Common myeloid progenitor, CD34-positive (primary cell): ENCODE measurements around the gene POFUT1.
"Not testable (repeated sequence)": the region's sequence is repeated elsewhere in the genome, so short reads cannot be mapped to it uniquely, and the experiment has no call there.

Experiments used
- CTCF ChIA-PET: fragments of 350-600 bp; sonication (Branson Sonifier 250); formaldehyde crosslinking; loops from one replicate; lab custom pipeline; 2021; ENCODE audit warnings: antibody characterized with exemption; lab: Charles Lee
- POLR2A ChIA-PET: fragments of 350-600 bp; sonication (Branson Sonifier 250); formaldehyde crosslinking; loops from one replicate; lab custom pipeline; 2021; ENCODE audit warnings: antibody characterized with exemption; lab: Charles Lee
- DNase-seq, 3 donors: peaks; one replicate each; pipeline versions ENCODE4 v3.0.0 to v3.0.0-alpha.2; 2013
- H3K27ac ChIP-seq, 2 experiments: 1 replicate in 1 of 2; 2 replicates in 1 of 2; pipeline ENCODE4 v1.7.0; 2013; ENCODE audit warnings: inconsistent platforms in 2 of 2, low read length in 2 of 2, mild to moderate bottlenecking in 2 of 2, low read depth in 1 of 2, moderate library complexity in 1 of 2; ENCODE audit not compliant: severe bottlenecking in 2 of 2, insufficient read depth in 1 of 2, poor library complexity in 1 of 2
- H3K27me3 ChIP-seq, 5 experiments: replicated peaks in 2 of 5; 1 replicate in 3 of 5; 2 replicates in 2 of 5; pipeline versions ENCODE4 v1.6.1 to v1.7.0; 2013; ENCODE audit warnings: low read length in 4 of 5, mild to moderate bottlenecking in 2 of 5, moderate library complexity in 2 of 5, inconsistent platforms in 1 of 5; ENCODE audit not compliant: insufficient read depth in 5 of 5, control insufficient read depth in 4 of 5
- H3K36me3 ChIP-seq, 4 experiments: 1 replicate in 2 of 4; 2 replicates in 2 of 4; pipeline versions ENCODE4 v1.6.1 to v1.7.0; 2013; ENCODE audit warnings: low read length in 3 of 4, control low read depth in 1 of 4, mild to moderate bottlenecking in 1 of 4; ENCODE audit not compliant: control insufficient read depth in 4 of 4, insufficient read depth in 4 of 4
- H3K4me1 ChIP-seq, 4 experiments: 1 replicate in 3 of 4; 2 replicates in 1 of 4; pipeline versions ENCODE4 v1.6.1 to v1.7.1; 2013; ENCODE audit warnings: low read length in 3 of 4, mild to moderate bottlenecking in 3 of 4, control low read depth in 1 of 4, inconsistent platforms in 1 of 4, moderate library complexity in 1 of 4; ENCODE audit not compliant: control insufficient read depth in 4 of 4, insufficient read depth in 4 of 4; ENCODE audit errors: control extremely low read depth in 1 of 4
- H3K4me3 ChIP-seq, 7 experiments: 1 replicate in 4 of 7; 2 replicates in 3 of 7; pipeline versions ENCODE4 v1.5.1 to v1.7.0; 2013; ENCODE audit warnings: mild to moderate bottlenecking in 7 of 7, low read length in 6 of 7, moderate library complexity in 6 of 7, inconsistent platforms in 2 of 7, low read depth in 2 of 7, control low read depth in 1 of 7; ENCODE audit not compliant: insufficient read depth in 4 of 7, control insufficient read depth in 1 of 7; ENCODE audit errors: extremely low read depth in 1 of 7
- H3K9me3 ChIP-seq, 5 experiments: 1 replicate in 4 of 5; 2 replicates in 1 of 5; pipeline versions ENCODE4 v1.6.1 to v1.7.1; 2013; ENCODE audit warnings: low read length in 4 of 5, mild to moderate bottlenecking in 2 of 5, inconsistent platforms in 1 of 5, low read depth in 1 of 5, moderate library complexity in 1 of 5; ENCODE audit not compliant: control insufficient read depth in 4 of 5, insufficient read depth in 2 of 5; ENCODE audit errors: control extremely low read depth in 1 of 5
- WGBS: methylation state at CpG from one replicate; pipeline ENCODE4 v1.1.5; 2013; ENCODE audit not compliant: insufficient coverage; 5-methylcytosine and 5-hydroxymethylcytosine counted together

Gene POFUT1

DNA sequence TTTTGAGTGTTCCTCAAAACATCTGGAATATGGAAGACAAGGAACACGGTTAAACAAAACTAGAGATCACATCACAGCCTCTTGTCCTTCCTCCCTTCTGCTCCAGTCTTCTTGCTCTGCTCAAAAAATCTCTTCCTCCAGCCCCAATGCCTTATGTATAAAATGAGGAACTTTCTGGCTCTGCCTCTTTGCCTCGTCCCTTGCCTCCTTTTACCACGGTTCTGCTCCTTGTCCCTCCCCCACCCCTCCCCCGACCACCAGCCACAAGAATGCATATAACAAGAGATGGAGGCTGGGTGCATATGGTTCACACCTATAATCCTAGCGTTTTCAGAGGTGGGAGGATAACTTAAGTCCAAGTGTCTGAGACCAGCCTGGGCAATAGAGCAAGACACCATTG is 43.7 kb upstream of the POFUT1 start:
- ChIA-PET CTCF (no interaction called here), POLR2A (no interaction called here)
- no peak for DNase-seq
- H3K27me3 ChIP-seq = no peaks in the 10 kb centered on the region
- H3K4me1 ChIP-seq = peaks cover 0 to 2% (median 0%) of the 10 kb centered on the region in 4 experiments
- no peak overlapping the region for H3K4me3 ChIP-seq
- H3K9me3 ChIP-seq = no peaks in the 10 kb centered on the region
- H3K36me3 ChIP-seq = peaks cover 25 to 76% (median 50%) of the 10 kb centered on the region in 4 experiments
- 71% methylated on average over 3 of the region's 5 CpGs for WGBS
- H3K27ac ChIP-seq = no peak overlapping the region

DNA sequence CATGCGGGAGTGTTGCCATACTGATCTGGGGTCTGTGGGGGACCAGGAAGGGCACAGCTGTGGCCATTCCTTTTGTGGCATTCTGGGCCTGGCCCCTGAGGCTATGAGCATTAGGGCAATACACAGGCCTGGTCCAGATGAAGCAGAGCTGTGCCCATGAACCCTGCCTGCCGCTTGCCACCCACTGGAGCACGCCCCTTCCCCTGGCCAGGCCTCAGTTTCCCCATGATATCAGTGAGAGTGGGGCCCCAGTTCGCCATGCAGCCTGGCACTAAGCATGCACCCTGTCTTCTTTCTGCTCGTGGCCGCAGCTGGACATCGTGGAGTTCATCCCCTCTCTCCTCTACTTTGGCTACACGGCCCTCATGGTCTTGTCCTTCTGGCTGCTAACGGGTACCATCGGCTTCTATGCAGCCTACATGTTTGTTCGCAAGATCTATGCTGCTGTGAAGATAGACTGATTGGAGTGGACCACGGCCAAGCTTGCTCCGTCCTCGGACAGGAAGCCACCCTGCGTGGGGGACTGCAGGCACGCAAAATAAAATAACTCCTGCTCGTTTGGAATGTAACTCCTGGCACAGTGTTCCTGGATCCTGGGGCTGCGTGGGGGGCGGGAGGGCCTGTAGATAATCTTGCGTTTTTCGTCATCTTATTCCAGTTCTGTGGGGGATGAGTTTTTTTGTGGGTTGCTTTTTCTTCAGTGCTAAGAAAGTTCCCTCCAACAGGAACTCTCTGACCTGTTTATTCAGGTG is 42.5 kb upstream of the POFUT1 start:
- ChIA-PET POLR2A (no interaction called here), CTCF (no interaction called here)
- H3K36me3 ChIP-seq = peaks cover 20 to 64% (median 40%) of the 10 kb centered on the region in 4 experiments
- H3K9me3 ChIP-seq = no peaks in the 10 kb centered on the region
- no peaks in the 10 kb centered on the region for H3K4me1 ChIP-seq
- WGBS = 98% methylated on average over 19 of the region's 21 CpGs
- no peak overlapping the region for H3K27ac ChIP-seq
- H3K27me3 ChIP-seq = no peaks in the 10 kb centered on the region
- DNase-seq = no peak
- no peak overlapping the region for H3K4me3 ChIP-seq

DNA sequence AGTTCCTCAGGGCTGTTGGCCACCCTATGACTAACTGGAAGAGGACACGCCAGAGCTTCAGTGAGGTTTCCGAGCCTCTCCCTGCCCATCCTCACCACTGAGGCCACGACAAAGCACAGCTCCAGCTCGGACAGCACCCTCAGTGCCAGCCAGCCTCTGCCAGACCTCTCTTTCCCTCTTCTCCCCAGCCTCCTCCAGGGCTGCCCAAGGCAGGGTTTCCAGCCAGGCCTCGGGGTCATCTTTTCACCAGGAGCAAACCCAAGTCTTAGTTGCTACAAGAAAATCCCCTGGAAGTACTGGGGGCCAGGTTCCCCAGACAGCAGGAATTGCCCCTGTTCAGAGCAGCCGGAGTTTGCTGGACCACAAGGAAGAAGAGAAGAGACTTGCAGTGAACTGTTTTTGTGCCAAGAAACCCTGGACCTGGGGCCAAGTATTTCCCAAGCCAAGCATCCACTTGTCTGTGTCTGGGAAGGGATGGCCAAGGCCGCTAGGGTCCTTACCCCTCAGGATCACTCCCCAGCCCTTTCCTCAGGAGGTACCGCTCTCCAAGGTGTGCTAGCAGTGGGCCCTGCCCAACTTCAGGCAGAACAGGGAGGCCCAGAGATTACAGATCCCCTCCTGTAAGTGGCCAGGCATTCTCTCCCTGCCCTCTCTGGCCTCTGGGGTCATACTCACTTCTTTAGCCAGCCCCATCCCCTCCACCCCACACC is 41.7 kb upstream of the POFUT1 start:
- Histone ChIP-seq H3K4me3 (no peak overlapping the region), H3K9me3 (no peaks in the 10 kb centered on the region), H3K36me3 (peaks cover 15 to 60% (median 36%) of the 10 kb centered on the region in 4 experiments), H3K4me1 (no peaks in the 10 kb centered on the region), H3K27me3 (no peaks in the 10 kb centered on the region), H3K27ac (no peak overlapping the region)
- ChIA-PET CTCF (no interaction called here), POLR2A (no interaction called here)
- 100% methylated on average over 8 of the region's 8 CpGs for WGBS
- DNase-seq = no peak

DNA sequence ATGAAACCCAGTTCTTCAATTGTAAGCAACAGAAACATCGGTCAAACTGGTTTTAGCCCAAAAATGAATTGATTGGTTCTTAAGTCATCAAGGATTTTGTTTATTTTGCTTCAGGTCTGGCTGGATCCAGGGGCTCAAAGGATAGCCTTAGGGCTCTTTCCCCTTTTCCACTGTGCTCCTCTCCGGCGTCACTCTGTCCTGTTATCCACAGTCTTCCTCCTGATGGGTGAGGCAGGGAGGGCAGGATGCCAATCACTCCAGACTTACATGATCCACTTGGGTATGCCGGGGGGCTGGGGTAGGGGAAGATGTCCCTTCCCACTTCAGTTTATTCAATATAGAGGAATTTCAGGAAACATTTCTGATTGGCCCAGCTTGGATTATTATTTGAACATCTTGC is 40.1 kb upstream of the POFUT1 start:
- Histone ChIP-seq H3K4me1 (no peaks in the 10 kb centered on the region), H3K27me3 (no peaks in the 10 kb centered on the region), H3K27ac (no peak overlapping the region), H3K36me3 (peaks cover 4 to 44% (median 25%) of the 10 kb centered on the region in 4 experiments), H3K9me3 (no peaks in the 10 kb centered on the region), H3K4me3 (no peak overlapping the region)
- no peak for DNase-seq
- 100% methylated on average over 1 of the region's 4 CpGs for WGBS
- POLR2A ChIA-PET = no interaction called here
- CTCF ChIA-PET = interaction anchor here (1.4 kb wide), 1 partner anchor 33 kb away, joined by 3 read pairs; no protein-coding TSS in a partner anchor

DNA sequence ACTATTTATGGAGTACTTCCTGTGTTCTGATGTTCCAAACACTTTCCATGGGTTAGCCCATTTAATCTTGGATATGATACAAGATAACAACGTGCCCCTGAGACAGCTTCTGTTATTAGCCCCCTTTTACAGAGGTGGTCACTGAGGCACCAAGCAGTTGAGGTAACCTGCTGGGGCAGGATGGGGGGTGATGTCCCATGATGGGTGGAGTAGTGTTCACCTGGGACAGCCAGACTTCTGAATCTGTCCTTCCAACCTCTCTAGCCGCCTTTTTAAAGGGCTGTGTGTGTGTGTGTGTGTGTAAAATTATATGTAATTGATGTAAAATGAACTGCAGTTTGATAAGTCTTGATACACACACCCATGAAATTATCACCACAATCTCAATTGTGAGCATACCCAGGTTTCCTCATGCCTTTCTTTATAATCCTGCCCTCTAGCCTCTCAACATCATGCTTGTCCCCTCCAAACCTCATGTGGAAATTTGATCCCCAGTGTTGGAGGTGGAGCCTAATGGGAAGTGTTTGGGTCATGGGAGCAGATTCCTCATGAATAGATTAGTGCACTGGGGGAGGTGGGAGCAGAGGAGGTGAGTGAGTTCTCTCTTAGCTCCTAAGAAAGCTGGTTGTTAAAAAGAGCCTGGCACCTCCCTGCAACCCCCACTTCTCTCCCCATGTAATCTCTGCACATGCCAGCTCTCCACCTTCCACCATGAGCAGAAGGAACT is 39.3 kb upstream of the POFUT1 start:
- DNase-seq = no peak

DNA sequence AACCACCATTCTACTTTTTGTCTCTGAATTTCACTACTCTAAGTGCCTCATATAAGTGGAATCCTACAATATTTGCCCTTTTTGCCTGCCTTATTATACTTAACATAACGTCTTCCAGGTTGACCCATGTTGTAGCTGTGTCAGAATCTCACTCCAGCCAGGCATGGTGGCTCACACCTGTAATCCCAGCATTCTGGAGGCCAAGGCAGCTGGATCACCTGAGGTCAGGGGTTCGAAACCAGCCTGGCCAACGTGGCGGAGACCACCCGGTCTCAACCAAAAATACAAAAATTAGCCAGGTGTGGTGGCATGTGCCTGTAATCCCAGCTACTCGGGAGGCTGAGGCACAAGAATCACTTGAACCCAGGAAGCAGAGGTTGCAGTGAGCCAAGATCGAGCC is 30.0 kb upstream of the POFUT1 start:
- 98% methylated on average over 6 of the region's 7 CpGs for WGBS
- H3K36me3 ChIP-seq, H3K27me3 ChIP-seq, CTCF ChIA-PET, POLR2A ChIA-PET, H3K4me3 ChIP-seq, H3K9me3 ChIP-seq, H3K4me1 ChIP-seq, H3K27ac ChIP-seq, DNase-seq: not testable (repeated sequence)

More for the DNA sequence above, 39.3 kb upstream of the POFUT1 start:
- CTCF ChIA-PET = interaction anchor here (1.0 to 1.4 kb wide), 2 partner anchors 13 to 33 kb away, joined by 3 to 5 read pairs; no protein-coding TSS in a partner anchor
- 100% methylated on average over 1 of the region's 2 CpGs for WGBS
- H3K4me1 ChIP-seq = no peaks in the 10 kb centered on the region
- no peak overlapping the region for H3K27ac ChIP-seq
- peaks cover 4 to 40% (median 22%) of the 10 kb centered on the region in 4 experiments for H3K36me3 ChIP-seq
- no peaks in the 10 kb centered on the region for H3K27me3 ChIP-seq
- no peak overlapping the region for H3K4me3 ChIP-seq
- no peaks in the 10 kb centered on the region for H3K9me3 ChIP-seq
- POLR2A ChIA-PET = no interaction called here
